WERI-Rb-1 (cell line): ENCODE measurements around the gene KAT2A.

ENCODE experiments used
- DNase-seq: peaks from one replicate; pipeline ENCODE4 v3.0.0-alpha.2; 2020
- H3K27ac ChIP-seq: fragments of 250-450 bp; sonication (Bioruptor Pico); 2 replicates; pipeline ENCODE4 v1.5.1; 2020; ENCODE audit warnings: mild to moderate bottlenecking, moderate library complexity
- H3K27me3 ChIP-seq: fragments of 250-450 bp; sonication (Bioruptor Pico); 2 replicates; pipeline ENCODE4 v1.5.1; 2021; ENCODE audit warnings: mild to moderate bottlenecking, low read depth, moderate library complexity; ENCODE audit not compliant: insufficient read depth, severe bottlenecking
- H3K36me3 ChIP-seq: fragments of 250-450 bp; sonication (Bioruptor Pico); 2 replicates; pipeline ENCODE4 v1.5.1; 2020; ENCODE audit warnings: mild to moderate bottlenecking, moderate library complexity
- H3K4me3 ChIP-seq: 2 replicates; pipeline ENCODE4 v1.5.1; 2011; ENCODE audit warnings: low read depth, mild to moderate bottlenecking, control low read depth, low read length
- H3K9me3 ChIP-seq: fragments of 250-450 bp; sonication (Bioruptor Pico); 2 replicates; pipeline ENCODE4 v1.5.1; 2021; ENCODE audit warnings: mild to moderate bottlenecking, moderate library complexity; ENCODE audit not compliant: severe bottlenecking
- CTCF ChIP-seq: IDR thresholded peaks from 2 replicates; pipeline ENCODE4 v1.5.1; 2011; ENCODE audit warnings: low read depth, mild to moderate bottlenecking, control low read depth, inconsistent platforms, low read length

Gene KAT2A

DNA sequence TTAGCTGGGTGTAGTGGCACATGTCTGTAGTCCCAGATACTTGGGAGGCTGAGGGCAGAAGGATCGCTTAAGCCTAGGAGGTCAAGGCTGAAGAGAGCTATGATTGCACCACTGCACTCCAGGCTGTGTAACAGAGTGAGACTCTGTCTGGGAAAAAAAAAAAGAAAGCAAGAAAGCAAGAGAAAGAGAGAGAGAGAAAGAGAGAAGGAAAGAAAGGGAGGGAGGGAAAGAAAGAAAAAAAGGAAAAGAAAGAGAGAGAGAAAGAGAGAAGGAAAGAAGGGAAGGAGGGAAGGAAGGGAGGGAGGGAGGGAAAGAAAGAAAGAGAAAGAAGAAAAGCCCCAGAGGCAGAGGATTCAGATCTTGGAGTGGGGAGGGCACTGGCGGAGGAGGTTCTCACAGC, 15.2 kb downstream of the KAT2A start:
- Histone ChIP-seq H3K4me3 (no peak overlapping the region), H3K36me3 (no peaks in the 10 kb centered on the region), H3K27ac (no peak overlapping the region), H3K9me3 (no peaks in the 10 kb centered on the region), H3K27me3 (no peaks in the 10 kb centered on the region)
- no peak for TF ChIP-seq CTCF
- DNase-seq, result no peak

- no peak for DNase-seq
- H3K4me3 ChIP-seq, result no peak overlapping the region
- H3K9me3 ChIP-seq, result no peaks in the 10 kb centered on the region
- H3K27ac ChIP-seq, result no peak overlapping the region
- no peaks in the 10 kb centered on the region for H3K27me3 ChIP-seq
- TF ChIP-seq CTCF, result no peak
- no peaks in the 10 kb centered on the region for H3K36me3 ChIP-seq
Measured at GRCh38 chr17:42104264-42104663, 16.9 kb downstream of the KAT2A start.

DNA sequence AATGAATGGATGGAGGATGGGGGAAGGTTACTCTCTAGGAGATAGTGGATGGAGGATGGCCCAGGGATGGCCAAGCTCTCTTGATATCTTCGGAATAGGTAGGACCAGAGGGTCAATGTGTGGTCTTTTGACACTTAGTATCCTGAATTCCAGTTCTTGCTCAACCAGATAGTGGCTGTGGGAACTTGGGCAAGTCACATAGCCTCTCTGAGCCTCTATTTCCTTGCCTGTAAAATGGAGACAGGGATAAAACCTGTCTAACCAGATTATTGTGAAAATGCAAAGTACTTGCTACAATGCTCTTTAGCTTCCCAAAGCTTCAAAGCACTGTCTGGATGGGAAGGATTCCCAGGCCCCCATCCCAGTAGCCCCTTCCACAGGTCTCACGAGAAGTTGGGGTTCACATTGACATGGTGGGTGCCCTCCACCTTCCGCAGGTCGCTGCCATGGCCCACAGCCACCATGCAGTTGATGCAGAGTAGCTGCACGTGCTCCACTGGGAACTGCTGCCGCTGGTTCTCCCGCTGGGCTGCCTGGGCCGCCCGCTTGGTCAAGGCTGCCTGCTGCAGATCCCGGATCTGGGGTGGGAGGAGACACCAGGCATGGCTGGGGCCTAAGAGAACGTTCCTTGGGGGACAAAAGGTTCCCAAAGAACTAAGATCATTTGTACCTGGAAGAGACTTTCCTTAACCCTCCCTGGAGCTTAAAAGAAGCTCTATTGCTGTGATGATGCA, 17.8 kb downstream of the KAT2A start:
- H3K27ac ChIP-seq, result no peak overlapping the region
- H3K27me3 ChIP-seq, result no peaks in the 10 kb centered on the region
- H3K4me3 ChIP-seq, result no peak overlapping the region
- no peak for TF ChIP-seq CTCF
- no peak for DNase-seq
- no peaks in the 10 kb centered on the region for H3K9me3 ChIP-seq
- H3K36me3 ChIP-seq, result no peaks in the 10 kb centered on the region

DNA sequence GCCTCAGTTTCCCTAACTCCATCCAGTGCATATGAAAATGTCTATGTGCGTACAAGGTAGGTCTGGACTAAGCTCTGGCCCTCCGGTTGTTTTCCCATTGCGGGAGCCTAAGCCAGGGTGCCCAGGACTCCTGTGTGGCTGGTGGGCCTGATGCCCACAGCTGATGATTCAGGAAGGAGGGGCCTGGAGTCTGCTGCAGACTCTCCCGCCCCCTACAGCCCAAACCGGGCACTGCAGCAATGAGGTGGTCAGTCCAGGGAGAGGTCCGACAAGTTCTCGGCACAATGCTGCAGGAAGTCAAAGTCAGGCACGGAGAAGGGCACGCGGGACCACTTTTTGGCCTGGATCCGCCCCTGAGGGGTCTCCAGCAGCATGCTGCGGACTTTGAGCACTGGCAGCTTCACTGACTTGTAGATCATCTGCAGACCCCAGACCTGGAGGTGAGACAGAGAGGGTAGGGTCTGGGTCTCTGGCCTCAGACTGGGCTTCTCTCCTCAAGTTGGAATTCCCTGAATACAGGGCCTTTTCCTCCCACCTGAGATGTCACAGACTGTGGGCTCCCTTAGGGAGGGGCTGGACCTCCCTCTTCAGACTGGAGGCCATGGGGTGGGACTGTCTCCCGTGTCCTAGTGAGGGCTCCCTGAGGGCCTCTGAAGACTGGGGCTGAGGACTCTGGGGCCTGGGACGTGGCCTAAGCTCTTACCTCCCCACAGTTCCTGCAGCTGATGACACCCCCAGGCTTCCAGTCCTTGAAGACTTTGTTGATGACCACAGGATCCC, 19.5 kb downstream of the KAT2A start:
- Histone ChIP-seq H3K36me3 (no peaks in the 10 kb centered on the region), H3K9me3 (no peaks in the 10 kb centered on the region), H3K4me3 (no peak overlapping the region), H3K27ac (no peak overlapping the region), H3K27me3 (peaks cover 4% of the 10 kb centered on the region)
- DNase-seq, result peak; percentile 94
- peak; percentile 99 for TF ChIP-seq CTCF

- peak overlapping the region; percentile 46 for H3K27ac ChIP-seq
- no peaks in the 10 kb centered on the region for H3K9me3 ChIP-seq
- H3K36me3 ChIP-seq, result no peaks in the 10 kb centered on the region
- peak overlapping the region; percentile 46 for H3K4me3 ChIP-seq
- H3K27me3 ChIP-seq, result peaks cover 4% of the 10 kb centered on the region
- peak; percentile 94 for DNase-seq
- TF ChIP-seq CTCF, result no peak
Measured at GRCh38 chr17:42098730-42099399, 22.3 kb downstream of the KAT2A start.
